A673 (cell line): ENCODE measurements around the gene OR52M1. TPM values are rescaled to one million over a fixed set of nuclear protein-coding genes. Genes with fewer than 3 reads are reported as not detected.

ENCODE experiments used
- BruUV-seq: library from RNA; stranded (reverse); fragments of 400-500 nt; replicated peaks from 2 replicates; lab custom pipeline; 2021; lab: Mats Ljungman, UMichigan
- CTCF ChIA-PET: fragments of 300-600 bp; sonication (Branson Sonifier 250); formaldehyde crosslinking; loops from one replicate; lab custom pipeline; 2022; ENCODE audit warnings: antibody characterized with exemption; lab: Charles Lee
- POLR2A ChIA-PET: fragments of 300-600 bp; sonication (Branson Sonifier 250); formaldehyde crosslinking; loops from one replicate; lab custom pipeline; 2022; ENCODE audit warnings: antibody characterized with exemption; ENCODE audit not compliant: low non-redundant PET; lab: Charles Lee
- DNase-seq: peaks from one replicate; pipeline ENCODE4 v3.0.0-alpha.2; 2015; ENCODE audit warnings: low spot score
- H3K27ac ChIP-seq: fragments of 200-600 bp; sonication (generic); 2 replicates; pipeline ENCODE4 v1.5.1; 2016; ENCODE audit warnings: mixed run types, low read depth, mild to moderate bottlenecking, mixed read lengths, antibody characterized with exemption, low read length; ENCODE audit not compliant: poor library complexity, severe bottlenecking
- H3K27me3 ChIP-seq: fragments of 200-600 bp; sonication (generic); replicated peaks from 2 replicates; pipeline ENCODE4 v1.6.1; 2017; ENCODE audit warnings: mixed run types, low read depth, mild to moderate bottlenecking, mixed read lengths, antibody characterized with exemption, low read length; ENCODE audit not compliant: insufficient read depth, poor library complexity
- H3K36me3 ChIP-seq: fragments of 200-600 bp; sonication (generic); 2 replicates; pipeline ENCODE4 v1.6.1; 2016; ENCODE audit warnings: mixed run types, mild to moderate bottlenecking, mixed read lengths, antibody characterized with exemption, low read length; ENCODE audit not compliant: insufficient read depth, poor library complexity, severe bottlenecking
- H3K4me1 ChIP-seq: fragments of 200-600 bp; sonication (generic); 2 replicates; pipeline ENCODE4 v1.6.1; 2017; ENCODE audit warnings: mixed run types, mild to moderate bottlenecking, mixed read lengths, antibody characterized with exemption, low read length; ENCODE audit not compliant: insufficient read depth, poor library complexity, severe bottlenecking
- H3K4me3 ChIP-seq: fragments of 200-600 bp; sonication (generic); 2 replicates; pipeline ENCODE4 v1.5.1; 2016; ENCODE audit warnings: low read depth, mixed run types, mild to moderate bottlenecking, mixed read lengths, low read length; ENCODE audit not compliant: poor library complexity, severe bottlenecking
- H3K9me3 ChIP-seq: fragments of 200-600 bp; sonication (generic); 2 replicates; pipeline ENCODE4 v1.6.1; 2016; ENCODE audit warnings: mixed run types, low read depth, mild to moderate bottlenecking, mixed read lengths, antibody characterized with exemption, low read length; ENCODE audit not compliant: poor library complexity, severe bottlenecking
- EZH2 ChIP-seq: fragments of 200-600 bp; sonication (generic); IDR thresholded peaks from 2 replicates; pipeline ENCODE4 v1.6.1; 2017; ENCODE audit warnings: borderline replicate concordance, low read depth, mild to moderate bottlenecking, mixed read lengths, antibody characterized with exemption, low read length; ENCODE audit not compliant: poor library complexity, severe bottlenecking
- intact Hi-C: fragments of 100-400 bp; cut with micrococcal nuclease; formaldehyde crosslinking; loops from one replicate; pipeline ENCODE4 v1.10.0; 2022; ENCODE audit not compliant: unreplicated experiment
- total RNA-seq: library from RNA; stranded (reverse); gene quantifications from 2 replicates; pipeline ENCODE4 v1.2.3, GENCODE V29; 2021
- TF ChIP-seq, protein P1 (sequence below): fragments of 300-800, 200-600 bp; sonication (generic); conservative IDR thresholded peaks from 2 replicates; pipeline ENCODE4 v1.5.1; 2017; ENCODE audit warnings: low read depth, mild to moderate bottlenecking, antibody characterized with exemption, low read length, moderate library complexity, mixed read lengths

Gene OR52M1
- total RNA-seq, 1 experiment from 2014 or later, result not detected

DNA sequence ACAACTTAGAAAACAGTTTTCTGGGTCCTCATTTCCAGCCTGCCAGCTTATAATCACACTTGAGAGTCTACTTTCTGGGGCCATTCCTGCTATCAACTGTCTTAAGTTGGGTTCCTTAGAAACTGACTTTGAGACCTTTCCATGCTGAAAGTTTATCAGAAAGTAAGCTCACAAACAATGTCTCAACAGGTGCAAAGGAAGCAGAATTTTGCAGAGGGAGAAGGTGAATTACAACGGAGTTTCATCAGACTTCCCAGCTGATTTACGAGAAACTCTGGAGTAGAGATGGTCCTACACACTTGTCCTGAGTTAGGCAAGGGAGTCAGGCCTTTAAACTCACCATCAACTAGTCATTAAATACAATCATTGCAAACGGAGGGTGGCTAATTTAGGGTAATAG, 31.9 kb downstream of the OR52M1 start:
- intact Hi-C loops, result no loop called here
- peaks cover 22% of the 10 kb centered on the region for H3K27me3 ChIP-seq
- CTCF ChIA-PET, result no interaction called here
- TF ChIP-seq, protein P1, sequence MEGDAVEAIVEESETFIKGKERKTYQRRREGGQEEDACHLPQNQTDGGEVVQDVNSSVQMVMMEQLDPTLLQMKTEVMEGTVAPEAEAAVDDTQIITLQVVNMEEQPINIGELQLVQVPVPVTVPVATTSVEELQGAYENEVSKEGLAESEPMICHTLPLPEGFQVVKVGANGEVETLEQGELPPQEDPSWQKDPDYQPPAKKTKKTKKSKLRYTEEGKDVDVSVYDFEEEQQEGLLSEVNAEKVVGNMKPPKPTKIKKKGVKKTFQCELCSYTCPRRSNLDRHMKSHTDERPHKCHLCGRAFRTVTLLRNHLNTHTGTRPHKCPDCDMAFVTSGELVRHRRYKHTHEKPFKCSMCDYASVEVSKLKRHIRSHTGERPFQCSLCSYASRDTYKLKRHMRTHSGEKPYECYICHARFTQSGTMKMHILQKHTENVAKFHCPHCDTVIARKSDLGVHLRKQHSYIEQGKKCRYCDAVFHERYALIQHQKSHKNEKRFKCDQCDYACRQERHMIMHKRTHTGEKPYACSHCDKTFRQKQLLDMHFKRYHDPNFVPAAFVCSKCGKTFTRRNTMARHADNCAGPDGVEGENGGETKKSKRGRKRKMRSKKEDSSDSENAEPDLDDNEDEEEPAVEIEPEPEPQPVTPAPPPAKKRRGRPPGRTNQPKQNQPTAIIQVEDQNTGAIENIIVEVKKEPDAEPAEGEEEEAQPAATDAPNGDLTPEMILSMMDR, result no peak
- no peak for TF ChIP-seq EZH2
- no peaks in the 10 kb centered on the region for H3K36me3 ChIP-seq
- no peaks in the 10 kb centered on the region for H3K9me3 ChIP-seq
- BruUV-seq, result no TSS peak
- no peaks in the 10 kb centered on the region for H3K4me1 ChIP-seq
- POLR2A ChIA-PET, result no interaction called here
- H3K27ac ChIP-seq, result no peak overlapping the region
- no peak overlapping the region for H3K4me3 ChIP-seq
- no peak for DNase-seq

DNA sequence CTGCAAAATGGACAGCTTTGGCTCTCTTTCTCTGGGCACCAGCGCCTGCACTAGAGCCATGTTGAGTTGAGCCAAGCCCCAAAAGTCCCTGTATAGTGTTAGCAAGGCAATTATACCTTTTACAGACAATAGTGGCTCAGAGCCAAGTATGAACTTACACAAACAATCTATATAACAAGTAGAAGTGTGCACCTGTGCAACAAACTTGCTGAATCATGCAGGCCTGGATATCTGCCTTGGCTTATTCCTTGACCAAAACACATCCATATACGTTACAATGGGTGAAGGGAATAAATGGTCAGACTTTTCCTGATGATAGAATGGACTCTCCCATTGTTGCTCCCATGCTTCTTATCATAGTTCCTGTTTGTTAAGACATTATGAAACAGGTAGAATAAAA, 32.8 kb downstream of the OR52M1 start:
- intact Hi-C loops, result no loop called here
- CTCF ChIA-PET, result no interaction called here
- POLR2A ChIA-PET, result no interaction called here
- no peak for TF ChIP-seq EZH2
- TF ChIP-seq, protein P1, result no peak
- Histone ChIP-seq H3K4me1 (no peaks in the 10 kb centered on the region), H3K36me3 (no peaks in the 10 kb centered on the region), H3K9me3 (no peaks in the 10 kb centered on the region), H3K4me3 (no peak overlapping the region), H3K27me3 (peaks cover 22% of the 10 kb centered on the region), H3K27ac (no peak overlapping the region)
- BruUV-seq, result no TSS peak
- DNase-seq, result no peak

DNA sequence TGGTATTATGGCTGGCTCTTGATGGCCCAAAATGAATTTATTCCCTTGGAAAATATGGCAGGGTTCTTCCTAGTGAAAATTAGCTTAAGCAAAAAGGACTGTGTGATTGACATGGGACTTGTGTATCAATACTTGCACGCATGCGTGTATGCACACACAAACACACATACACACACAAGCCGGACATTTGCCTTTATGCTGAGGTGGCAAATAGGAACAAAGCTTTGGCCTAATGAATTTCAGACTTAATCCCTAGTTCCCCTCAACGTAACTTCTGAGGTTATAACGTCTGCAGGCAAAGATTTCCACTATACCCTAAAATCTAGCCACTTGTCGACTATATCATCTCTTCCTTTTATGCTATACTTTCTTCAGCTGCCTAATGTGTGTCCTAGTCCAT, 33.6 kb downstream of the OR52M1 start:
- Histone ChIP-seq H3K27ac (no peak overlapping the region), H3K36me3 (no peaks in the 10 kb centered on the region), H3K9me3 (no peaks in the 10 kb centered on the region), H3K4me3 (no peak overlapping the region), H3K27me3 (peaks cover 22% of the 10 kb centered on the region), H3K4me1 (no peaks in the 10 kb centered on the region)
- no TSS peak for BruUV-seq
- TF ChIP-seq, protein P1, result no peak
- no peak for TF ChIP-seq EZH2
- no peak for DNase-seq
- CTCF ChIA-PET, result no interaction called here
- intact Hi-C loops, result no loop called here
- POLR2A ChIA-PET, result no interaction called here
